ENCODE measurements around the gene LOXL4.

DNA sequence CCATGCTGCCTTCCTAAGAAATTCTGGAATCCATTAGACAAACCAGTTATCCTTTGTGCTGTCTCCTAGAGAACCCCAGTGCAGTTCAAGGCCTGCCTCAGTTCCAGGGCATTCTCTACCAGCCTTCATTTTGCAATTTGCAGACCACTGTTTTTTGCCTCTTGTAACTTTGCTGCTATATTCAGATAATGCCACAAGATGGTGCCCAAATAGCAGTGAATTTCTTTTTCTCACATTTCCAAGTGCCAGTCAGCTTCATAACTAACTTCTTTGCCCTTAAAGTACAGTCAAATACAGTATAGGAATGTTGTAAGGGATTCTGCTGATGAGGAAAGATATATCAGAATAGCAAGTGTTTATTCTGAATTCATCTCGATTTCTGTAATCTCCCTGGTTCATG lies 25.2 kb downstream of the LOXL4 start:
- no peak for TF ChIP-seq EZH2 (IDR thresholded peaks at IDR 0.05; ENCODE audit: borderline replicate concordance, low read length)
- TF ChIP-seq, protein P1, sequence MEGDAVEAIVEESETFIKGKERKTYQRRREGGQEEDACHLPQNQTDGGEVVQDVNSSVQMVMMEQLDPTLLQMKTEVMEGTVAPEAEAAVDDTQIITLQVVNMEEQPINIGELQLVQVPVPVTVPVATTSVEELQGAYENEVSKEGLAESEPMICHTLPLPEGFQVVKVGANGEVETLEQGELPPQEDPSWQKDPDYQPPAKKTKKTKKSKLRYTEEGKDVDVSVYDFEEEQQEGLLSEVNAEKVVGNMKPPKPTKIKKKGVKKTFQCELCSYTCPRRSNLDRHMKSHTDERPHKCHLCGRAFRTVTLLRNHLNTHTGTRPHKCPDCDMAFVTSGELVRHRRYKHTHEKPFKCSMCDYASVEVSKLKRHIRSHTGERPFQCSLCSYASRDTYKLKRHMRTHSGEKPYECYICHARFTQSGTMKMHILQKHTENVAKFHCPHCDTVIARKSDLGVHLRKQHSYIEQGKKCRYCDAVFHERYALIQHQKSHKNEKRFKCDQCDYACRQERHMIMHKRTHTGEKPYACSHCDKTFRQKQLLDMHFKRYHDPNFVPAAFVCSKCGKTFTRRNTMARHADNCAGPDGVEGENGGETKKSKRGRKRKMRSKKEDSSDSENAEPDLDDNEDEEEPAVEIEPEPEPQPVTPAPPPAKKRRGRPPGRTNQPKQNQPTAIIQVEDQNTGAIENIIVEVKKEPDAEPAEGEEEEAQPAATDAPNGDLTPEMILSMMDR (conservative IDR thresholded peaks at IDR 0.05 in 1 of 2, IDR thresholded peaks at IDR 0.05 in 1 of 2; ENCODE audit: extremely low read depth in 1 of 2, insufficient read depth in 1 of 2, low read depth in 1 of 2, low read length in 2 of 2) = peak; percentile 31 to 35
